Measurements from ENCODE around the gene NIPAL3.
"Not testable (repeated sequence)": the region's sequence is repeated elsewhere in the genome, so short reads cannot be mapped to it uniquely, and the experiment has no call there.

The NIPAL3 gene

GRCh38 chr1:24424207-24424606 lies 8.6 kb downstream of the NIPAL3 start:
- no peak for TF ChIP-seq GATA1 (IDR thresholded peaks at IDR 0.05; ENCODE audit: low read depth, low read length)
- no peak for TF ChIP-seq POLR2A (IDR thresholded peaks at IDR 0.05; ENCODE audit: low read length)
- DNase-seq: no peak

DNA sequence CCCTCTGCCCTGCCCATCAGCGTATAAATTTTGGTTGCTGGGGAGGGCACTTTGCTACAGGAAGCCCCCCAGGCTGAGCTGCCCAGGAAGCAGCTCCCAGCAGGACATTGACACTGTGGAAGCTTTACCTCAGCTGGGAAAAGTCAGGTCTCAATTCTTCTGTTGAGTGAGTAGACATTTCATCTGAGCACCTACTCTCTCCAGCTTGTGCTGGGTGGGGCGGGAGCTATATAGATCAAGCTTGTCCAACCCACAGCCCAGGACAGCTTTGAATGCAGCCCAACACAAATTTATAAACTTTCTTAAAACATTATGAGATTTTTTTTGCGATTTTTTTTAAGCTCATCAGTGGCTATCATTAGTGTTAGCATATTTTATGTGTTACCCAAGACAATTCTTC lies 9.4 kb downstream of the NIPAL3 start:
- no peak for TF ChIP-seq GATA1 (IDR thresholded peaks at IDR 0.05; ENCODE audit: low read depth, low read length)
- TF ChIP-seq POLR2A (IDR thresholded peaks at IDR 0.05; ENCODE audit: low read length): no peak
- DNase-seq: no peak

- no peak for TF ChIP-seq POLR2A (IDR thresholded peaks at IDR 0.05; ENCODE audit: low read length)
- TF ChIP-seq GATA1 (IDR thresholded peaks at IDR 0.05; ENCODE audit: low read depth, low read length): no peak
- DNase-seq: no peak
Measured at GRCh38 chr1:24425441-24425840, 9.8 kb downstream of the NIPAL3 start.

- no peak for DNase-seq
- TF ChIP-seq POLR2A (IDR thresholded peaks at IDR 0.05; ENCODE audit: low read length) (no peak), GATA1 (IDR thresholded peaks at IDR 0.05; ENCODE audit: low read depth, low read length) (no peak)
Measured at GRCh38 chr1:24425922-24426321, 10.3 kb downstream of the NIPAL3 start.

GRCh38 chr1:24426744-24427544 lies 11.3 kb downstream of the NIPAL3 start:
- DNase-seq: no peak
- TF ChIP-seq GATA1 (IDR thresholded peaks at IDR 0.05; ENCODE audit: low read depth, low read length) (no peak), POLR2A (IDR thresholded peaks at IDR 0.05; ENCODE audit: low read length) (no peak)

DNA sequence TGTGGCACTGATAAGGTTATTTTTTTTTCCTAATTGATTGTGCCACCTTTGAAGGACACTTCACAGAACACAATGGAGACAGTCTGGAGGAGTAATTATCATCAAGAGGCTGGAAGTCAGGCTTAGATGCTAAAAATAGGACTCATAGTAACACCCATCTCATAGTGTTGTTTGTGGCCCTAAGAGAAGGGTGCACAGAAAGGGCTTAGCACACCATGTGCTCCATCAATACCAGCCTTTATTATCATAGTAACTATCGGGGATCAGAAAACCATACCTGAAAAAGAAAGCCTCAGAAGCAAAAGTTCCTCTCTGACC lies 11.9 kb downstream of the NIPAL3 start:
- no peak for DNase-seq
- TF ChIP-seq GATA1 (IDR thresholded peaks at IDR 0.05; ENCODE audit: low read depth, low read length) (no peak), POLR2A (IDR thresholded peaks at IDR 0.05; ENCODE audit: low read length) (no peak)

DNA sequence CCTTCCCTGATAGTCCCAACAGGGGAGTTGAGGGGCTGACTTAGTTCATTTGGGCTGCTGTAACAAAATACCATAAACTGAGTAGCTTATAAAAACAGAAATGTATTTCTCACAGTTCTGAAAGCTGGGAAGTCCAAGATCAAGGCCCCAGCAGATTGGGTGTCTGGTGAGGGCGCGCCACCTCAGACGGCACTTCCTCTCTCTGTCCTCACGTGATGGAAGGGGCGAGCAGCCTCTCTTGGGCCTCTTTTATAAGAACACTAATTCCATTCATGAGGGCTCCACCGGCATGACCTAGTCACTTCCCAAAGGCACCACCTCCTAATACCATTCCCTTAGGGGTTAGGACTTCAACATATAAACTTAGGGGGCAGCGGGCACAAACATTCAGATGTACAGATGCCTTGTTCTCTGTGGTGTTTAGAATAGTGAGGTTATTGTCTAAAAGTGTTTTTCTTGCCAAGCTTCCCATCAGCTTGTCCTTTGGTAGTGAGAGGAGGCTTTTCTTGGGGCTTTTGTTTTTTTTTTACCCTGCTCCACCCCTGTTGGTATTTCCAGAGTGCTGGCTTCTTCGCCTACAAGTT lies 20.3 kb downstream of the NIPAL3 start:
- TF ChIP-seq POLR2A (IDR thresholded peaks at IDR 0.05; ENCODE audit: low read length) (no peak), GATA1 (IDR thresholded peaks at IDR 0.05; ENCODE audit: low read depth, low read length) (no peak)
- DNase-seq: no peak

DNA sequence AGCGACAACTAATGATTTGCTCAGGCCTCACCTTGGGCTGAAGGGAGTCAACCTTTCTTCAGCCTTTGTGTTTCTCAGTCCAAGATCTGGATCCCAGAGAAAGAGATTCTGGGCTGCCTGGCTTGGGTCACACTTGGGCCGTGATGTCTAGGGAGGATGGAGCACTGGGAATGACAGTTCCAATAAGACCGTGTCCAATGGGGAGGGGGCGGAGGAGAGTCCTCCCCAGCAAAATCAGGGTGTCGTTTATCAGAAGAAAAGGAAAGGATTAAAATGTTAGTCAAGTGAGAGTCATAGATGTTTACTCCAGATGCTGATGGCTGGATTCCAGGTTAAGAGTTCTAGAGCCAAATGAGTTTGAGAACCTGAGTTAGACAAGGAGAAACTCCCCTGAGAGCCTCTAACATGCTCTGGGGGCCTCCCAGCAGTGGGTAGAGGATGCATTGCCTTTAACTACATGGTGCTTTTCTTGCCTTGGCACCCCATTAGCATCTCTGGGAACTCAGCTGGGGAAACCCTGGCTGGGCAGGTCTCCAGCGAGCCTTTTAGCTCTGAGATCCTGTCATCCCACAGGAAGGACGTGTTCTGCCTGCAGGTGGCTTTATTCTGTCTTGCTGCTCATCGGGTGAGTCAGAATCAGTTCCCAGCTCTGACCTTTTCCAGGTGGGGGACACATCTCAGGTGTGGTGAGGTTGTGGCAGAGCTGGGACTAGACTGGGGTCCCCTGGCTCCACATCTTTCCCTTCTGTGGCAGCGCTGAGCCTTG lies 22.2 kb downstream of the NIPAL3 start:
- DNase-seq: no peak
- TF ChIP-seq POLR2A (IDR thresholded peaks at IDR 0.05; ENCODE audit: low read length): no peak
- no peak for TF ChIP-seq GATA1 (IDR thresholded peaks at IDR 0.05; ENCODE audit: low read depth, low read length)

DNA sequence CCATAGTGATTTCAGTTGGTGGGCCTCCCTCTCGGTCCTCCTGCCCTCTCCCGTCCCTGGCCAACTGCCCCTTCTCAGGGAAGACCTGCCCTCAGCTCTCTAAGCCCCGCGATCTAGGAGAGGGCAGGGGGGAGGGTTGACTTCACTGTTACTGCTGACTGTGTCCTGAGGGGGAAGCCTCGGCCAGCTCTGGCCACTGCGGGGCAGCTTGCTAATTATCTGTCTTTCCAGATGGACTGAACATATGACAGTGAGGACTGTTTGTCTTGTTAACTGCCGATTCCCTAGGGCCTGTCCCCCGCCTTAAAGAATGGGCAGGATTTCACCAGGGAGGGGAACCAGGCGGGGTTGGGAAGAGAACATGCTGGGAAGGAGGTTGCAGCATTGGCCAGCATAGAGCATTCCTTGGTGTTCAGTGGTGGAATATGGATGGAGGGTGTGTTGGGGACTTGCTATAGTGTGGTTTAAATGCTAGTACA lies 22.9 kb downstream of the NIPAL3 start:
- TF ChIP-seq GATA1 (IDR thresholded peaks at IDR 0.05; ENCODE audit: low read depth, low read length) (no peak), POLR2A (IDR thresholded peaks at IDR 0.05; ENCODE audit: low read length) (no peak)
- DNase-seq: no peak

DNA sequence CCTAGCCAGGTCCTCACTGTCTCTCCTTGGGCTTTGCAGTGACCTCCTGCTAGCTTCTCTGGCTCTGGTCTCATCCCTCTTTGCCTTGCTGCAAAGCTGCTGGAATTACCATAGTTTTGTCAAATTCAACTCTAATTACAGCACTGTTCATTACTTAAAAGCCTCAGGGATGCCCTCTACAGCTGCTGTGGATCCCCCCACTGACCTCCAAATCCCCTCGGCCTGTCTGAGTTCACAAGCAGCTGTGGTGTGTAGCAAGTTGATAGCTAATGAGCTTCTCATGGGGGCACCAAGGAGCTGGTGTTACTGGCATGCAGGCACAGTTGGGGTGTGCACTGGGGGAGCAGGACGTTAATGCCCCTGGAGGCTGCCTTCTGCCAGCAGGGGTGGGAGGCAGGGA lies 24.8 kb downstream of the NIPAL3 start:
- DNase-seq: no peak
- no peak for TF ChIP-seq GATA1 (IDR thresholded peaks at IDR 0.05; ENCODE audit: low read depth, low read length)
- no peak for TF ChIP-seq POLR2A (IDR thresholded peaks at IDR 0.05; ENCODE audit: low read length)

GRCh38 chr1:24441480-24441879 lies 25.9 kb downstream of the NIPAL3 start:
- no peak for DNase-seq
- no peak for TF ChIP-seq POLR2A (IDR thresholded peaks at IDR 0.05; ENCODE audit: low read length)
- no peak for TF ChIP-seq GATA1 (IDR thresholded peaks at IDR 0.05; ENCODE audit: low read depth, low read length)

DNA sequence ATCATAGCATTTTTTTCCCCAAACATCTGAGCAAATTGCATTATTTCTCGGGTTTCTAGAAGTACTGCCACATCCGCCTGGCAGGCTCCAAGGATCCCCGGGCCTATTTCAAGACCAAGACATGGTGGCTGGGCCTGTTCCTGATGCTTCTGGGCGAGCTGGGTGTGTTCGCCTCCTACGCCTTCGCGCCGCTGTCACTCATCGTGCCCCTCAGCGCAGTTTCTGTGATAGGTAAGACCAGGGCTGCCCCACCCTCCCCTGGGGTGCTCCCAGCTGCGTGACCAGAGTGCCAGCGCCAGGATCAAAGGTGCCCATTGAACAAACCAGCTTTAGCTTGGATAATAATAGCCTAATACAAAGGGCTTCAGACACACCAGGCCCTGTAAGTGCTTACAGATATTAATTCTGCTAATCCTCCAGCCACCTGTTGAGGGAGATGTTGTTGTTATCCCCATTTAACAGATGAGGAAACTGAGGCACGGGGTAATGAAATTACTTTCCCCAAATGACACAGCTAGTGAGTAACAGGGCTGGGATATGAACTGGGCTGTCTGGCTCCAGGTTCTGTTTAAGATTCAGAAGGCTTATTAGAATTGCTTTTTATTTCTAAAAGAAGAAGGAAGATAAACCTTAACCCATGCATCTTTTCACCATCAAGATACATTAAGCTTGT lies 26.5 kb downstream of the NIPAL3 start:
- no peak for DNase-seq
- TF ChIP-seq POLR2A (IDR thresholded peaks at IDR 0.05; ENCODE audit: low read length): no peak

DNA sequence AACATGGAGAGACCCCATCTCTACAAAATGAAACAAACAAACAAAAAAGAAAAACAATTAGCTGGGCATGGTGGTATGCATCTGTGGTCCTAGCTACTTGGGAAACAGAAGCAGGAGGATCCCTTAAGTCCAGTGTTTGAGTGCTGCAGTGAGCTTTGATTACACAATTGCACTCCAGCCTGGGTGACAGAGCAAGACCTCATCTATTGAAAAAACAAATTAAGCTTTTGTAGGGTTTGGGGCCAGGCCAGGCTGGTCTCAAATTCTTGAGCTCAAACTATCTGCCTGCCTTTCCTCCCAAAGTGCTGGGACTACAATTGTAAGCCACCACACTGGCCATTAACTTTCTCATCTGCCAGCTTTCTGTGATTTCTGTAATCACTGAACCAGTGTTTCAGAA lies 27.2 kb downstream of the NIPAL3 start:
- TF ChIP-seq GATA1 (IDR thresholded peaks at IDR 0.05; ENCODE audit: low read depth, low read length): no peak
- TF ChIP-seq POLR2A (IDR thresholded peaks at IDR 0.05; ENCODE audit: low read length): no peak
- no peak for DNase-seq

GRCh38 chr1:24443241-24443656 lies 27.6 kb downstream of the NIPAL3 start:
- TF ChIP-seq GATA1 (IDR thresholded peaks at IDR 0.05; ENCODE audit: low read depth, low read length): no peak
- no peak for TF ChIP-seq POLR2A (IDR thresholded peaks at IDR 0.05; ENCODE audit: low read length)
- no peak for DNase-seq

GRCh38 chr1:24446446-24446845 lies 30.8 kb downstream of the NIPAL3 start:
- not testable (repeated sequence) for DNase-seq
